Ovary (tissue), 9 donors: ENCODE measurements around the gene SLC13A5. TPM values are rescaled to one million over a fixed set of nuclear protein-coding genes. Genes with fewer than 3 reads are reported as not detected.

ENCODE experiments used
- DNase-seq, 5 donors: peaks; one replicate each; pipeline ENCODE4 v3.0.0-alpha.2; 2019 to 2020
- H3K27ac ChIP-seq, 2 donors: fragments of 200-600 bp; one replicate each; pipeline versions ENCODE4 v1.5.1 to v1.8.0; 2019 to 2022
- H3K27me3 ChIP-seq: fragments of 200-600 bp; one replicate; pipeline ENCODE4 v1.8.0; 2022
- H3K36me3 ChIP-seq: fragments of 200-600 bp; sonication (generic); one replicate; pipeline ENCODE4 v1.5.1; 2019
- H3K4me1 ChIP-seq: one replicate; pipeline ENCODE4 v1.8.1; 2013; ENCODE audit warnings: mild to moderate bottlenecking, moderate library complexity; ENCODE audit not compliant: insufficient read depth
- H3K4me3 ChIP-seq: fragments of 200-600 bp; sonication (generic); one replicate; pipeline ENCODE4 v1.5.1; 2017
- H3K9me3 ChIP-seq, 2 donors: fragments of 200-600 bp in 1 of 2; sonication (generic) in 1 of 2; one replicate each; pipeline versions ENCODE4 v1.5.1 to v1.8.1; 2013 to 2019; ENCODE audit warnings: mild to moderate bottlenecking in 1 of 2, moderate library complexity in 1 of 2
- EP300 ChIP-seq: sonication (generic); formaldehyde crosslinking; IDR thresholded peaks from one replicate; pipeline ENCODE4 v1.6.1; 2017; ENCODE audit warnings: antibody characterized with exemption
- POLR2A ChIP-seq: fragments of 450-650 bp; IDR thresholded peaks from one replicate; pipeline ENCODE4 v1.6.1; 2017; ENCODE audit warnings: antibody characterized with exemption, mild to moderate bottlenecking, moderate library complexity
- WGBS, 3 donors: extraction: QIAGEN DNeasy Blood & Tissue Kit in 1 of 3; methylation state at CpG; one replicate each; pipeline versions ENCODE4 v1.1.5 to v1.1.7; 2013 to 2017; 5-methylcytosine and 5-hydroxymethylcytosine counted together
- intact Hi-C, 4 donors: fragments of 100-400 bp; cut with DNase I; formaldehyde crosslinking; loops; one replicate each; pipeline versions ENCODE4 v1.11.0 to v1.15.1; 2022 to 2023
- polyA plus RNA-seq, 2 donors: library from polyadenylated mRNA; stranded (reverse); fragments of 200-250 nt in 1 of 2; fragments of 350-450 nt in 1 of 2; fragmentation: Illumina TruSeq in 1 of 2; extraction: RNeasy Lipid Tissue Mini Kit (QIAGEN cat#74804) in 1 of 2; gene quantifications; one replicate each; pipeline ENCODE4 v1.2.3, GENCODE V29; 2013 to 2014
- total RNA-seq, 7 donors: library from RNA; depleted of rRNA in 2 of 7; stranded (reverse); fragments of >200 nt in 2 of 7; fragmentation: NEBNext Ultra II Directional in 3 of 7; extraction: Animal tissue kit (Norgen Biotek cat#: 25700) in 3 of 7; gene quantifications; one replicate each; pipeline versions ENCODE4 v1.1.0 to v1.2.4, GENCODE V29; 2016 to 2023
- TF ChIP-seq, protein P1 (sequence below), 3 donors: fragments of 450-650 bp in 2 of 3; fragments of 200-600 bp in 1 of 3; IDR thresholded peaks; one replicate each; pipeline versions ENCODE4 v1.5.1 to v1.8.0; 2016 to 2022; ENCODE audit warnings: antibody characterized with exemption in 3 of 3, mild to moderate bottlenecking in 1 of 3
- donor health status: DM: no; HTN: no; CAD: no; lungs with moderate emphysema.
- donor health status: DM: no; HTN: no; CAD: no.
- donor health status: Bipolar disorder and iron deficiency.
- donor health status: DM: yes; HTN: yes; CAD: no.
- donor health status: DM: no; HTN: no; CAD: no.
- donor health status: DM: yes; HTN: yes; CAD: no.

Gene SLC13A5
- total and polyA plus RNA-seq, 9 donors, result 0.45 to 2.6 (median 1.4) TPM

DNA sequence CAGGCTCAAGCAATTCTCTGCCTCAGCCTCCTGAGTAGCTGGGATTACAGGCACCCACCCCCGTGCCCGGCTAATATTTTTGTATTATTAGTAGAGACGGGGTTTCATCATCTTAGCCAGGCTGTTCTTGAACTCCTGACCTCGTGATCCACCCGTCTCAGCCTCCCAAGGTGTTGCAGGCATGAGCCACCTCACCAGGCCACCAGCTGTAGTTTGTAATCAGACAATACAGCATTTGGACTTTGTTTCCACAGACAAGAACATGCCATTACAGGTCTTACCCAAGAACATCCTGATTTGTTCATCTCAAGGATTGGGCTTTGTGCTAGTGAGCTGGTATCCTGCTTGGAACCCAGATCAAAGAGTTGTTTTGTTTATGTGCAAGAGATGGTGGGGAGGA is 31.5 kb downstream of the SLC13A5 start:
- intact Hi-C loops, result no loop called here
- H3K27me3 ChIP-seq, result no peaks in the 10 kb centered on the region
- TF ChIP-seq POLR2A, result no peak
- TF ChIP-seq, protein P1, sequence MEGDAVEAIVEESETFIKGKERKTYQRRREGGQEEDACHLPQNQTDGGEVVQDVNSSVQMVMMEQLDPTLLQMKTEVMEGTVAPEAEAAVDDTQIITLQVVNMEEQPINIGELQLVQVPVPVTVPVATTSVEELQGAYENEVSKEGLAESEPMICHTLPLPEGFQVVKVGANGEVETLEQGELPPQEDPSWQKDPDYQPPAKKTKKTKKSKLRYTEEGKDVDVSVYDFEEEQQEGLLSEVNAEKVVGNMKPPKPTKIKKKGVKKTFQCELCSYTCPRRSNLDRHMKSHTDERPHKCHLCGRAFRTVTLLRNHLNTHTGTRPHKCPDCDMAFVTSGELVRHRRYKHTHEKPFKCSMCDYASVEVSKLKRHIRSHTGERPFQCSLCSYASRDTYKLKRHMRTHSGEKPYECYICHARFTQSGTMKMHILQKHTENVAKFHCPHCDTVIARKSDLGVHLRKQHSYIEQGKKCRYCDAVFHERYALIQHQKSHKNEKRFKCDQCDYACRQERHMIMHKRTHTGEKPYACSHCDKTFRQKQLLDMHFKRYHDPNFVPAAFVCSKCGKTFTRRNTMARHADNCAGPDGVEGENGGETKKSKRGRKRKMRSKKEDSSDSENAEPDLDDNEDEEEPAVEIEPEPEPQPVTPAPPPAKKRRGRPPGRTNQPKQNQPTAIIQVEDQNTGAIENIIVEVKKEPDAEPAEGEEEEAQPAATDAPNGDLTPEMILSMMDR (IDR thresholded peaks at IDR 0.05), result no peak
- TF ChIP-seq EP300, result no peak
- H3K4me1 ChIP-seq, result no peaks in the 10 kb centered on the region
- no peaks in the 10 kb centered on the region for H3K36me3 ChIP-seq
- no peak overlapping the region for H3K4me3 ChIP-seq
- WGBS, 3 donors, result 52 to 69% (median 57%) methylated on average over 5 of the region's 5 CpGs
- no peaks in the 10 kb centered on the region for H3K9me3 ChIP-seq
- no peak overlapping the region for H3K27ac ChIP-seq
- no peak for DNase-seq

DNA sequence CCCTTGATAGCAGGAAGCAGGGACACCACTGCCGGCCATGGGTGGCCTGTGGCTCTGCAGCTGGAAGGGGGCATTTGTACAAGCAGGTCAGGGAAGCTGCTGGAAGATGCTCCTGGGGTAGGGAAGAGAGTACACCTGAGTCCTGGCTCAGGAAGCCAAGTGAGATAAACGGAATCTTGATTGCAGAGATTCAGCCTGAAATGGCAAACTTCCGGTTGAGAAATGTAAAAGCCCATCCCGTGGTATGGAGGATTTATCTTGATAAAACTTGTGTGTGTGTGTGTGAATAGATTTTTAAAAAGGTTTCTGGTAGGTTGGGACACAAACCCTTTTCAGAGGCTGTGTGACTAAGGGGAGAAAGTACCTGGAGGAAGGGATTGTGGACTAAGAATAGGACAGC is 32.0 kb downstream of the SLC13A5 start:
- Histone ChIP-seq H3K27ac (no peak overlapping the region), H3K4me1 (no peaks in the 10 kb centered on the region), H3K36me3 (no peaks in the 10 kb centered on the region), H3K27me3 (no peaks in the 10 kb centered on the region), H3K4me3 (no peak overlapping the region), H3K9me3 (no peaks in the 10 kb centered on the region)
- no peak for TF ChIP-seq EP300
- TF ChIP-seq POLR2A, result no peak
- TF ChIP-seq, protein P1 (IDR thresholded peaks at IDR 0.05), result no peak
- 62 to 74% (median 63%) methylated on average over 4 of the region's 4 CpGs for WGBS, 3 donors
- intact Hi-C loops, result no loop called here
- no peak for DNase-seq

DNA sequence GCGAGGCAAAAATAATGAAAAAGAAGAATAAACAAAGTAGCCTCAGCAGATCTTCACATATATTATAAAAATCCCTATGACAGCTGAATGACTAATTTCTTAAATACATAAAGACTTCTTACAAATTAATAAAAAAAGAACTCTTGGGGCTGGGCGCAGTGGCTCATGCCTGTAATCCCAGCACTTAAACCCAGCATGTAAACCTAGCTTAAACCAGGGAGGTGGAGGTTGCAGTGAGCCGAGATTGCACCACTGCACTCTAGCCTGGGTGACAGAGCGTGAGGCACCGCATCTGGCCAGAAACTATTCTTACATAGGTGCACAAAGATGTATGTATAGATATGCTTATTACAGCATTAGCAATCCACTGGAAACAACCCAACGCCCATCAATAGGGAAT is 33.9 kb downstream of the SLC13A5 start:
- H3K4me3 ChIP-seq, result no peak overlapping the region
- H3K4me1 ChIP-seq, result no peaks in the 10 kb centered on the region
- DNase-seq, result no peak
- 77 to 85% (median 80%) methylated on average over 6 of the region's 6 CpGs for WGBS, 3 donors
- no peaks in the 10 kb centered on the region for H3K9me3 ChIP-seq
- intact Hi-C loops, result loop anchor here in 1 of 4 donors (10.0 kb wide), 1 partner anchor 156 kb away; the partner anchor contains the start of gene TEKT1
- H3K27me3 ChIP-seq, result no peaks in the 10 kb centered on the region
- no peak overlapping the region for H3K27ac ChIP-seq
- TF ChIP-seq EP300 (no peak), POLR2A (no peak)
- TF ChIP-seq, protein P1 (IDR thresholded peaks at IDR 0.05), result no peak
- H3K36me3 ChIP-seq, result no peaks in the 10 kb centered on the region

DNA sequence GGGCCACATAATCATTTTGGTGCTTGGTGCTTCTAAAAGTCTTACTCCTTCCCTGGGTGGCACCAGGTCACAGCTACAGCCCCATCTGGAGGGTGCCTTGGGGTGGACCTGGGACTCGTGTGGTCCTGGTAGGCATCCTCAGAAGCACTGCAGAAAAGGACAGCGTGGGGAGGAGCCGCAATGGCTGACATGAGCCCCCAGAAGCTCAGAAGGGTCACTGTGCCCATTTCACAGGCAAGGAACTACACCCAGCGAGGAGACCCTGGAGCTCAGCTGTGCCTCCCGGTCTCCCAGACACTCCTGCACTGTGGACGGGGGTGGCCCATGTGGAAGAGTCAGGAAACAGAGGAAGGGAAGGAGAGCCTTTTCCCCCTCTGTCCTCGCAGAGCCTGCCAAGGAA is 35.2 kb downstream of the SLC13A5 start:
- intact Hi-C loops, result loop anchor here in 1 of 4 donors (10.0 kb wide), 1 partner anchor 157 kb away; the partner anchor contains the start of gene TEKT1

More for the DNA sequence above, 35.2 kb downstream of the SLC13A5 start:
- 65 to 73% (median 68%) methylated on average over 7 of the region's 7 CpGs for WGBS, 3 donors
- Histone ChIP-seq H3K36me3 (no peaks in the 10 kb centered on the region), H3K4me1 (no peaks in the 10 kb centered on the region), H3K27ac (no peak overlapping the region), H3K9me3 (no peaks in the 10 kb centered on the region), H3K27me3 (no peaks in the 10 kb centered on the region), H3K4me3 (no peak overlapping the region)
- TF ChIP-seq, protein P1 (IDR thresholded peaks at IDR 0.05), result no peak
- no peak for TF ChIP-seq POLR2A
- TF ChIP-seq EP300, result no peak
- no peak for DNase-seq
